Measurements from ENCODE around the gene LRRC19.

LRRC19 gene

GRCh38 chr9:26956860-26957233, 48.6 kb downstream of the LRRC19 start:
- peaks cover 0 to under 1% (median 0%) of the 10 kb centered on the region in 5 donors for H3K36me3 ChIP-seq (ENCODE audit: control insufficient read depth in 5 of 5, insufficient read depth in 5 of 5, low read length in 5 of 5)
- peak overlapping the region; percentile 81 for H3K27ac ChIP-seq (ENCODE audit: low read depth, low read length)
- peak overlapping the region; percentile 85 to 98 (median 93) for H3K9ac ChIP-seq (ENCODE audit: low read length in 5 of 5)
- H3K4me1 ChIP-seq (ENCODE audit: control insufficient read depth in 5 of 5, insufficient read depth in 5 of 5, low read length in 5 of 5), result peaks cover 5 to 21% (median 19%) of the 10 kb centered on the region in 5 donors
- H3K4me3 ChIP-seq (ENCODE audit: low read depth in 1 of 5, low read length in 5 of 5), result peak overlapping the region; percentile 77 to 96 (median 86)
- H3K27me3 ChIP-seq (ENCODE audit: control insufficient read depth in 5 of 5, insufficient read depth in 4 of 5, low read length in 5 of 5), result no peaks in the 10 kb centered on the region
- no peaks in the 10 kb centered on the region for H3K9me3 ChIP-seq (ENCODE audit: control insufficient read depth in 5 of 5, low read length in 5 of 5)

- H3K27me3 ChIP-seq (ENCODE audit: control insufficient read depth in 5 of 5, insufficient read depth in 4 of 5, low read length in 5 of 5), result no peaks in the 10 kb centered on the region
- peak within 1 kb of the TSS; percentile 81 for H3K27ac ChIP-seq (ENCODE audit: low read depth, low read length)
- no peaks in the 10 kb centered on the region for H3K9me3 ChIP-seq (ENCODE audit: control insufficient read depth in 5 of 5, low read length in 5 of 5)
- H3K36me3 ChIP-seq (ENCODE audit: control insufficient read depth in 5 of 5, insufficient read depth in 5 of 5, low read length in 5 of 5), result no peaks in the 10 kb centered on the region
- peak within 1 kb of the TSS; percentile 87 to 98 (median 93) for H3K9ac ChIP-seq (ENCODE audit: low read length in 5 of 5)
- H3K4me1 ChIP-seq (ENCODE audit: control insufficient read depth in 5 of 5, insufficient read depth in 5 of 5, low read length in 5 of 5), result peaks cover 5 to 21% (median 19%) of the 10 kb centered on the region in 5 donors
- peak within 1 kb of the TSS; percentile 77 to 96 (median 86) for H3K4me3 ChIP-seq (ENCODE audit: low read depth in 1 of 5, low read length in 5 of 5)
These were observed 49.3 kb downstream of the LRRC19 start, which contains the start of gene IFT74 for GRCh38 chr9:26955921-26956859. TSS of gene IFT74 (plus strand) at chr9:26956412. CDS start at chr9:26961968, 5,556 bp downstream.

GRCh38 chr9:26955222-26955903, 50.1 kb downstream of the LRRC19 start:
- Histone ChIP-seq H3K9me3 (ENCODE audit: control insufficient read depth in 5 of 5, low read length in 5 of 5) (no peaks in the 10 kb centered on the region), H3K4me1 (ENCODE audit: control insufficient read depth in 5 of 5, insufficient read depth in 5 of 5, low read length in 5 of 5) (peaks cover 5 to 21% (median 19%) of the 10 kb centered on the region in 5 donors), H3K4me3 (ENCODE audit: low read depth in 1 of 5, low read length in 5 of 5) (peak overlapping the region; percentile 77 to 96 (median 84))

GRCh38 chr9:26954050-26954508, 51.4 kb downstream of the LRRC19 start:
- H3K9me3 ChIP-seq (ENCODE audit: control insufficient read depth in 5 of 5, low read length in 5 of 5), result no peaks in the 10 kb centered on the region
- peaks cover 5 to 21% (median 19%) of the 10 kb centered on the region in 5 donors for H3K4me1 ChIP-seq (ENCODE audit: control insufficient read depth in 5 of 5, insufficient read depth in 5 of 5, low read length in 5 of 5)
- H3K9ac ChIP-seq (ENCODE audit: low read length in 5 of 5), result no peak overlapping the region
- no peaks in the 10 kb centered on the region for H3K27me3 ChIP-seq (ENCODE audit: control insufficient read depth in 5 of 5, insufficient read depth in 4 of 5, low read length in 5 of 5)
- H3K27ac ChIP-seq (ENCODE audit: low read depth, low read length), result peak overlapping the region; percentile 81
- no peak overlapping the region for H3K4me3 ChIP-seq (ENCODE audit: low read depth in 1 of 5, low read length in 5 of 5)
- no peaks in the 10 kb centered on the region for H3K36me3 ChIP-seq (ENCODE audit: control insufficient read depth in 5 of 5, insufficient read depth in 5 of 5, low read length in 5 of 5)

More at GRCh38 chr9:26955222-26955903, 50.1 kb downstream of the LRRC19 start:
- Histone ChIP-seq H3K36me3 (ENCODE audit: control insufficient read depth in 5 of 5, insufficient read depth in 5 of 5, low read length in 5 of 5) (no peaks in the 10 kb centered on the region), H3K27me3 (ENCODE audit: control insufficient read depth in 5 of 5, insufficient read depth in 4 of 5, low read length in 5 of 5) (no peaks in the 10 kb centered on the region), H3K9ac (ENCODE audit: low read length in 5 of 5) (peak overlapping the region; percentile 87 to 98 (median 93)), H3K27ac (ENCODE audit: low read depth, low read length) (peak overlapping the region; percentile 81)

- H3K36me3 ChIP-seq (ENCODE audit: control insufficient read depth in 5 of 5, insufficient read depth in 5 of 5, low read length in 5 of 5), result no peaks in the 10 kb centered on the region
- H3K27me3 ChIP-seq (ENCODE audit: control insufficient read depth in 5 of 5, insufficient read depth in 4 of 5, low read length in 5 of 5), result no peaks in the 10 kb centered on the region
- no peak overlapping the region for H3K27ac ChIP-seq (ENCODE audit: low read depth, low read length)
- H3K4me3 ChIP-seq (ENCODE audit: low read depth in 1 of 5, low read length in 5 of 5), result no peak overlapping the region
- no peak overlapping the region for H3K9ac ChIP-seq (ENCODE audit: low read length in 5 of 5)
- peaks cover 5 to 24% (median 22%) of the 10 kb centered on the region in 5 donors for H3K4me1 ChIP-seq (ENCODE audit: control insufficient read depth in 5 of 5, insufficient read depth in 5 of 5, low read length in 5 of 5)
- no peaks in the 10 kb centered on the region for H3K9me3 ChIP-seq (ENCODE audit: control insufficient read depth in 5 of 5, low read length in 5 of 5)
These were observed 53.7 kb downstream of the LRRC19 start for GRCh38 chr9:26951794-26952193.

- Histone ChIP-seq H3K9me3 (ENCODE audit: control insufficient read depth in 5 of 5, low read length in 5 of 5) (no peaks in the 10 kb centered on the region), H3K4me3 (ENCODE audit: low read depth in 1 of 5, low read length in 5 of 5) (no peak overlapping the region), H3K27me3 (ENCODE audit: control insufficient read depth in 5 of 5, insufficient read depth in 4 of 5, low read length in 5 of 5) (no peaks in the 10 kb centered on the region), H3K4me1 (ENCODE audit: control insufficient read depth in 5 of 5, insufficient read depth in 5 of 5, low read length in 5 of 5) (peaks cover 11 to 26% (median 25%) of the 10 kb centered on the region in 5 donors), H3K36me3 (ENCODE audit: control insufficient read depth in 5 of 5, insufficient read depth in 5 of 5, low read length in 5 of 5) (no peaks in the 10 kb centered on the region), H3K9ac (ENCODE audit: low read length in 5 of 5) (no peak overlapping the region), H3K27ac (ENCODE audit: low read depth, low read length) (no peak overlapping the region)
These were observed 55.0 kb downstream of the LRRC19 start for GRCh38 chr9:26950521-26950920.

- Histone ChIP-seq H3K36me3 (ENCODE audit: control insufficient read depth in 5 of 5, insufficient read depth in 5 of 5, low read length in 5 of 5) (no peaks in the 10 kb centered on the region), H3K4me1 (ENCODE audit: control insufficient read depth in 5 of 5, insufficient read depth in 5 of 5, low read length in 5 of 5) (peaks cover 8 to 25% (median 24%) of the 10 kb centered on the region in 5 donors), H3K9ac (ENCODE audit: low read length in 5 of 5) (no peak overlapping the region), H3K27me3 (ENCODE audit: control insufficient read depth in 5 of 5, insufficient read depth in 4 of 5, low read length in 5 of 5) (no peaks in the 10 kb centered on the region), H3K27ac (ENCODE audit: low read depth, low read length) (no peak overlapping the region), H3K4me3 (ENCODE audit: low read depth in 1 of 5, low read length in 5 of 5) (no peak overlapping the region), H3K9me3 (ENCODE audit: control insufficient read depth in 5 of 5, low read length in 5 of 5) (no peaks in the 10 kb centered on the region)
These were observed 55.8 kb downstream of the LRRC19 start for GRCh38 chr9:26949637-26950069.

- no peaks in the 10 kb centered on the region for H3K27me3 ChIP-seq (ENCODE audit: control insufficient read depth in 5 of 5, insufficient read depth in 4 of 5, low read length in 5 of 5)
- peak overlapping the region; percentile 11 to 99 (median 97) for H3K9ac ChIP-seq (ENCODE audit: low read length in 5 of 5)
- H3K36me3 ChIP-seq (ENCODE audit: control insufficient read depth in 5 of 5, insufficient read depth in 5 of 5, low read length in 5 of 5), result peaks cover 0 to 2% (median 0%) of the 10 kb centered on the region in 5 donors
- H3K4me1 ChIP-seq (ENCODE audit: control insufficient read depth in 5 of 5, insufficient read depth in 5 of 5, low read length in 5 of 5), result peaks cover 8 to 30% (median 26%) of the 10 kb centered on the region in 5 donors
- no peaks in the 10 kb centered on the region for H3K9me3 ChIP-seq (ENCODE audit: control insufficient read depth in 5 of 5, low read length in 5 of 5)
- H3K4me3 ChIP-seq (ENCODE audit: low read depth in 1 of 5, low read length in 5 of 5), result peak overlapping the region; percentile 85 to 98 (median 97)
- peak overlapping the region; percentile 97 for H3K27ac ChIP-seq (ENCODE audit: low read depth, low read length)
These were observed 57.7 kb downstream of the LRRC19 start for GRCh38 chr9:26947736-26948135.

GRCh38 chr9:26946753-26947727, 58.4 kb downstream of the LRRC19 start, which contains the start of gene PLAA:
TSS of gene PLAA (minus strand) at chr9:26947242. CDS start at chr9:26947045, 197 bp downstream.
- H3K27ac ChIP-seq (ENCODE audit: low read depth, low read length), result peak within 1 kb of the TSS; percentile 97
- H3K36me3 ChIP-seq (ENCODE audit: control insufficient read depth in 5 of 5, insufficient read depth in 5 of 5, low read length in 5 of 5), result peaks cover 0 to 2% (median 0%) of the 10 kb centered on the region in 5 donors
- peaks cover 8 to 30% (median 26%) of the 10 kb centered on the region in 5 donors for H3K4me1 ChIP-seq (ENCODE audit: control insufficient read depth in 5 of 5, insufficient read depth in 5 of 5, low read length in 5 of 5)
- H3K27me3 ChIP-seq (ENCODE audit: control insufficient read depth in 5 of 5, insufficient read depth in 4 of 5, low read length in 5 of 5), result no peaks in the 10 kb centered on the region
- peak within 1 kb of the TSS; percentile 94 to 99 (median 97) for H3K9ac ChIP-seq (ENCODE audit: low read length in 5 of 5)
- H3K9me3 ChIP-seq (ENCODE audit: control insufficient read depth in 5 of 5, low read length in 5 of 5), result no peaks in the 10 kb centered on the region
- H3K4me3 ChIP-seq (ENCODE audit: low read depth in 1 of 5, low read length in 5 of 5), result peak within 1 kb of the TSS; percentile 90 to 98 (median 97)

Measured in subcutaneous abdominal adipose tissue (tissue), 5 donors.